ENCODE results near the gene MMD2.
"Not testable (repeated sequence)": the region's sequence is repeated elsewhere in the genome, so short reads cannot be mapped to it uniquely, and the experiment has no call there.

MMD2 gene

DNA sequence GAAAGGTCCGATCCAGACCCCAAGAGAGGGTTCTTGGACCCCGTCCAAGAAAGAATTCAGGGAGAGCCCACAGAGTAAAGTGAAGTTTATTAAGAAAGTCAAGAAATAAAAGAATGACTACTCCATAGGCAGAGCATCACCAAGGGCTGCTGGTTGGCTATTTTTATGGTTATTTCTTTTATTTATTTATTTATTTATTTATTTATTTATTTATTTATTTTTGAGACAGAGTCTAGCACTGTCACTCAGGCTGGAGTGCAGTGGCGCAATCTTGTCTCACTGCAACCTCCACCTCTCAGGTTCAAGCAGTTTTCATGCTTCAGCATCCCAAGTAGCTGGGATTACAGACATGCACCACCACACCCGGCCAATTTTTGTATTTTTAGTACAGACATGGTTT lies 65.8 kb downstream of the MMD2 start:
- H3K27me3 ChIP-seq (ENCODE audit: control insufficient read depth, insufficient read depth, low read length); H3K9ac ChIP-seq (ENCODE audit: low read depth, low read length); H3K4me1 ChIP-seq (ENCODE audit: control insufficient read depth, insufficient read depth, low read length); H3K36me3 ChIP-seq (ENCODE audit: control insufficient read depth, insufficient read depth, low read length); H3K4me3 ChIP-seq (ENCODE audit: low read depth, low read length); H3K9me3 ChIP-seq (ENCODE audit: control insufficient read depth, insufficient read depth, low read length); H3K27ac ChIP-seq (ENCODE audit: low read depth, low read length): not testable (repeated sequence)

DNA sequence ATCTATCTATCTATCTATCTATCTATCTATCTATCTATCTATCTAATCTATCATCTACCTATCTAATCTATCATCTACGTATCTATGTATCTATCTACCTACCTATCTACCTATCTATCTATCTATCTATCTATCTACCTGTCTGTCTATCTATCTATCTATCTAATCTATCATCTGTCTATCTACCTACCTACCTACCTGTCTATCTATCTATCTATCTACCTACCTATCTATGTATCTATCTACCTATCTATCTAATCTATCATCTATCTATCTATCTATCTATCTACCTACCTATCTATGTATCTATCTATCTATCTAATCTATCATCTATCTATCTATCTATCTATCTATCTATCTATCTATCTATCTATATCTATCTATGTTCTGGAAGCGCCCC lies 67.5 kb downstream of the MMD2 start:
- H3K27ac ChIP-seq (ENCODE audit: low read depth, low read length); H3K27me3 ChIP-seq (ENCODE audit: control insufficient read depth, insufficient read depth, low read length); H3K9me3 ChIP-seq (ENCODE audit: control insufficient read depth, insufficient read depth, low read length); H3K36me3 ChIP-seq (ENCODE audit: control insufficient read depth, insufficient read depth, low read length); H3K9ac ChIP-seq (ENCODE audit: low read depth, low read length); H3K4me3 ChIP-seq (ENCODE audit: low read depth, low read length); H3K4me1 ChIP-seq (ENCODE audit: control insufficient read depth, insufficient read depth, low read length): not testable (repeated sequence)

DNA sequence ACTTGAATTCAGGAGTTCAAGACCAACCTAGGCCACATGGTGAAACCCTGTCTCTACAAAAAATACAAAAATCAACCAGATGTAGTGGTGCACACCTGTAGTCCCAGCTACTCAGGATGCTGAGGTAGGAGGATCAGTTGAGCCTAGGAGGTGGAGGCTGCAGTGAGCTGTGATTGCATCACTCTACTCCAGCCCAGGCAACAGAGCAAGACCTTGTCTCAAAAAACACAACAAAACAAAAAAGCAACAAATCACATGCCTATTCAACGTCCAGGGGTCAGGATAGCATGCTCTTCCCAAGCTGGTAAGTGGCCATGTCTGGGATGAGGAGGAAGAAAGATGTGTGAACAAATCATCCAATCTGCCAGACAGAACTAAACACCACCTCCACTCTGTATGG lies 69.3 kb downstream of the MMD2 start:
- no peak overlapping the region for H3K9ac ChIP-seq (ENCODE audit: low read depth, low read length)
- no peak overlapping the region for H3K4me3 ChIP-seq (ENCODE audit: low read depth, low read length)
- H3K36me3 ChIP-seq (ENCODE audit: control insufficient read depth, insufficient read depth, low read length): no peaks in the 10 kb centered on the region
- no peak overlapping the region for H3K27ac ChIP-seq (ENCODE audit: low read depth, low read length)
- no peaks in the 10 kb centered on the region for H3K4me1 ChIP-seq (ENCODE audit: control insufficient read depth, insufficient read depth, low read length)
- H3K27me3 ChIP-seq (ENCODE audit: control insufficient read depth, insufficient read depth, low read length): no peaks in the 10 kb centered on the region
- H3K9me3 ChIP-seq (ENCODE audit: control insufficient read depth, insufficient read depth, low read length): no peaks in the 10 kb centered on the region

DNA sequence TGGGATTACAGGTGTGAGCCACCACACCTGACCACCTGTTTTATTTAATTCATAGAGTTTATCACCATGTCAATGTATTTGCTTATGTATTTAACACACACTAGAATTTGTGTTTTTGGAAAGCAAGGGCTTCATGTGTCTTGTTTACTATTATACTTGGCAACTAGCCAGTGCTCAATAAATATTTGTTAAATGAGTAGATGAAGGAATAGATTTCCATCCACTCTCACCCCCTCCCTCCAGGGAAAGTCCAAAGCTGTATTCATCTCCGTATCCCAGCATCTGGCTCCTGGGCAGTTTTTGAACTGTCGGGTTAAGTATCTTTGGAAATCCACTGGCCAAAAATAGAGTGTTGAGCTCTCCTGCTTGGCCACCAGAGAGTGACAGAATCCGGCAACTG lies 70.8 kb downstream of the MMD2 start:
- Histone ChIP-seq H3K4me1 (ENCODE audit: control insufficient read depth, insufficient read depth, low read length) (no peaks in the 10 kb centered on the region), H3K36me3 (ENCODE audit: control insufficient read depth, insufficient read depth, low read length) (no peaks in the 10 kb centered on the region), H3K4me3 (ENCODE audit: low read depth, low read length) (no peak overlapping the region), H3K27ac (ENCODE audit: low read depth, low read length) (no peak overlapping the region), H3K9me3 (ENCODE audit: control insufficient read depth, insufficient read depth, low read length) (no peaks in the 10 kb centered on the region), H3K9ac (ENCODE audit: low read depth, low read length) (no peak overlapping the region), H3K27me3 (ENCODE audit: control insufficient read depth, insufficient read depth, low read length) (no peaks in the 10 kb centered on the region)

DNA sequence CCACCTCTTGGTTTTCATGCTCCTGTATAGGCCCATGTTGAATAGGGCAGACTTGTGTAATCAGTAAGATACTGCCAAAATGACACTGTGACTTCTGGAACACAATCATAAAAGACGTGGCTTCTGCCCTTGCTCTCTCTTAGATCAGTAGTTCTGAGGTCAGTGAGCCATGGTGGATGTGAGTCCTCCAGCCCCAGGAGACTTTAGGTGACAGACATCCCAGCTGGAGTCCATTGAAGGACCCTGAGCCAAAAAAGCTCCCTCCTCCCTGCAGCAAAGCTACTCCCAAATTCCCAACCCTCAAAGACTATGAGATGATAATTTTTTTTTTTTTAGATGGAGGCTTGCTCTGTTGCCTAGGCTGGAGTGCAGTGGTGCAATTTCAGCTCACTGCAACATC lies 72.3 kb downstream of the MMD2 start:
- Histone ChIP-seq H3K9me3 (ENCODE audit: control insufficient read depth, insufficient read depth, low read length) (no peaks in the 10 kb centered on the region), H3K9ac (ENCODE audit: low read depth, low read length) (no peak overlapping the region), H3K4me1 (ENCODE audit: control insufficient read depth, insufficient read depth, low read length) (peaks cover 3% of the 10 kb centered on the region; the same call in 1 of the 2 replicates), H3K27ac (ENCODE audit: low read depth, low read length) (no peak overlapping the region), H3K27me3 (ENCODE audit: control insufficient read depth, insufficient read depth, low read length) (peaks cover 5% of the 10 kb centered on the region; the same call in 1 of the 2 replicates), H3K36me3 (ENCODE audit: control insufficient read depth, insufficient read depth, low read length) (no peaks in the 10 kb centered on the region), H3K4me3 (ENCODE audit: low read depth, low read length) (no peak overlapping the region)

DNA sequence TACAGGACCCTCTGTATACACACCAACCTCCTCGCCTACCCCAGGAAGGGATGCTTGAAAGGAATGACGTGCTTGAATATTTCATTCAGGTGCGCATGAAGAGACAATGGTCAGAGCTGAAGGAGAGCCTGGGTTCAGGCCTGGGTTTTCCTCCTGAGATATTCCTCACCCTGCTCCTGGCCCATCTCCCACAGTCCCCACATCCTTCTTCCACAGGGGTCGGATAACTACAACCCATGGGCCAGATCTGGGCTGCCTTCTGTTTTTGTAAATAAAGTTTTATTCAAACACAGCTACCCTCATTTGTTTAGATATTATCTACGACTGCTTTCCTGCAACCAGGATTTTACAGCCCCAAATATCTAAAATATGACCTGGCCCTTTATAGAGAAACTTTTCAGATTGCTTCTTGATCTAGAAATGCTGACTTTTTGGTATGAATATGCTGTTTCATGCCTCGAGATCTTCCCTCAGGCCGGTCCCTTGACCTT lies 73.6 kb downstream of the MMD2 start:
- Histone ChIP-seq H3K9ac (ENCODE audit: low read depth, low read length) (no peak overlapping the region), H3K27me3 (ENCODE audit: control insufficient read depth, insufficient read depth, low read length) (peaks cover 5% of the 10 kb centered on the region; the same call in 1 of the 2 replicates), H3K4me3 (ENCODE audit: low read depth, low read length) (no peak overlapping the region), H3K9me3 (ENCODE audit: control insufficient read depth, insufficient read depth, low read length) (no peaks in the 10 kb centered on the region), H3K27ac (ENCODE audit: low read depth, low read length) (no peak overlapping the region), H3K36me3 (ENCODE audit: control insufficient read depth, insufficient read depth, low read length) (no peaks in the 10 kb centered on the region), H3K4me1 (ENCODE audit: control insufficient read depth, insufficient read depth, low read length) (peaks cover 3% of the 10 kb centered on the region; the same call in 1 of the 2 replicates)

DNA sequence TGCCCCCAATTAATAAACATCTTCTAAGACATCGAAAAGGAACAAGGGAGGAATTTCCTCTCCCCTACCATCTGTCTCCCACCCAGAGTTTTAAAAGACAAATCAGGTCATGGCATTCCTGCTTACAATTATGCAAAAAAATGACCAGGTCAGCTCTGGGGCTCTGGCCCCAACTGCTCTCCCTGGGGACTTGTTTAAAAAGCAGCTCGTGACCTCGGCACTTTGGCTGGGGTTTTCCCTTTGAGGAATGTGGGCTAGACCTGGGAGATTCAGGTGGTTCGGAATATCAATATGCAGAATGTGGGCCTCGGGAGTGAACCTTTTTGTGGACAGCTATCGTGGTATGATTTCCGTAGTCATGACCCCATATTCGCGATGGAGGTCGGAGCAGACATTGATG lies 74.8 kb downstream of the MMD2 start:
- H3K4me3 ChIP-seq (ENCODE audit: low read depth, low read length): no peak overlapping the region

DNA sequence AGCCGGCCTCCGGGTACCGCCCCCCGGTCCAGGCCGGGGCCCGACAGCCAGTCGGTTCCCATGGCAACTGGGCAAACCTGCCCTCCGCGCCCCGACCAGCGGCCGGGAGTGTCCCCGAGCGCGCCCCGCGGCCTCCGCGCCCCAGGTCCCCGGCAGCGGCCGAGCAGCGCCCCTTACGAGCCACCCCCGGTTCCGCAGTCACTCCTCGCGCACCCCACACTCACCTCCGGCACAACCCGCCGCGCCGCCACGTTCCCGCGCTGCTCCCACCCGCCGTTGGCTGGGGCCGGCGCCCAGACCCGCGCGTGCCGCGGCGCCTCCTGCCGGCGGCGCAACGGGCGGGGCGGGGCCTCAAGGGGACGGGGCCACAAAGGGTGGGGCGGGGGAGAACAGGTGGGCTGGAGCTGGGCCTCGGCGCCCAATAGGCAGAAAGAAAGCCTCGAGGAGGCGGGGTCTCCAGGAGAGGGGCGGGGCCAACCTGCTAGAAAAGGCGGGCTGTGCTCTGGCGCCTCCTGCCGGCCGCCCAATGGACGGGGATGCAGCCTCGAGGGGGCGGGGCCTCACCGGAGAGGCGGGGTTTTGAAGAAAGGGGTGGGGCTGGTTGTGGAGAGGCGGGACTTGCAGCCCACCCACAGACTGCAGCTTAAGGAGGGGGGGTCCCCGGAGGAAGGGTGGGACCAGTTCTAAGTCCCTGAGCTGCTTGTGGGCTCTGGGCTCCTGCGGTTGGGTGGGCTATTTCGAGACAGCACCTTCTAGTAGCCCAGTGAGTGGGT lies 75.4 kb downstream of the MMD2 start, which contains the start of gene RADIL:
Gene RADIL, minus strand, starts transcription at position 345 of the 773 bp plus-strand sequence. CDS start 5,577 bp downstream, outside the sequence.
- H3K27me3 ChIP-seq (ENCODE audit: control insufficient read depth, insufficient read depth, low read length): peaks cover 5% of the 10 kb centered on the region; the same call in 1 of the 2 replicates
- H3K4me3 ChIP-seq (ENCODE audit: low read depth, low read length): peak within 1 kb of the TSS; percentile 79
- peak within 1 kb of the TSS; percentile 48; the same call in 1 of the 2 replicates for H3K9ac ChIP-seq (ENCODE audit: low read depth, low read length)
- H3K36me3 ChIP-seq (ENCODE audit: control insufficient read depth, insufficient read depth, low read length): no peaks in the 10 kb centered on the region
- peaks cover 3% of the 10 kb centered on the region; the same call in 1 of the 2 replicates for H3K4me1 ChIP-seq (ENCODE audit: control insufficient read depth, insufficient read depth, low read length)
- no peak within 1 kb of the TSS for H3K27ac ChIP-seq (ENCODE audit: low read depth, low read length)
- H3K9me3 ChIP-seq (ENCODE audit: control insufficient read depth, insufficient read depth, low read length): no peaks in the 10 kb centered on the region

More for the DNA sequence above, 74.8 kb downstream of the MMD2 start:
- Histone ChIP-seq H3K36me3 (ENCODE audit: control insufficient read depth, insufficient read depth, low read length) (no peaks in the 10 kb centered on the region), H3K27ac (ENCODE audit: low read depth, low read length) (no peak overlapping the region), H3K9me3 (ENCODE audit: control insufficient read depth, insufficient read depth, low read length) (no peaks in the 10 kb centered on the region), H3K4me1 (ENCODE audit: control insufficient read depth, insufficient read depth, low read length) (peaks cover 3% of the 10 kb centered on the region; the same call in 1 of the 2 replicates), H3K9ac (ENCODE audit: low read depth, low read length) (no peak overlapping the region), H3K27me3 (ENCODE audit: control insufficient read depth, insufficient read depth, low read length) (peaks cover 5% of the 10 kb centered on the region; the same call in 1 of the 2 replicates)

DNA sequence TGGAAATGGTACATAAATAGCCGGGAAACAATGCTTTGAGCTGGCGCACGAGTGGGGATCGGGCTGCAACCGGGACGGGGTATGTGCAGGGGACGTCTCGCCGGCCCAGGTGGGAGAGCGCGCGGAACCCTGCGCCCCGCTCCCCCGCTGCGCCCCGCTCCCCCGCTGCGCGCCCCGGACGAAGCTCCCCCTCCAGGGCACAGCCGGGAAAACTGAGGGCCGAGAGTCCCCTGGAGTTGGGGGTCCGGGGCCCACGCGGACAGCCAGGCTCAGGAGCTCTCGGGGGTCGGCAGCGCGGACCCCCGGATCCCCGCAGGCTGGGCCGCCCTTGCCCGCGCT lies 76.0 kb downstream of the MMD2 start:
- Histone ChIP-seq H3K4me3 (ENCODE audit: low read depth, low read length) (peak overlapping the region; percentile 79), H3K9ac (ENCODE audit: low read depth, low read length) (no peak overlapping the region; the same call in 1 of the 2 replicates), H3K9me3 (ENCODE audit: control insufficient read depth, insufficient read depth, low read length) (no peaks in the 10 kb centered on the region), H3K27ac (ENCODE audit: low read depth, low read length) (no peak overlapping the region), H3K36me3 (ENCODE audit: control insufficient read depth, insufficient read depth, low read length) (no peaks in the 10 kb centered on the region), H3K27me3 (ENCODE audit: control insufficient read depth, insufficient read depth, low read length) (peaks cover 5% of the 10 kb centered on the region; the same call in 1 of the 2 replicates), H3K4me1 (ENCODE audit: control insufficient read depth, insufficient read depth, low read length) (peaks cover 3% of the 10 kb centered on the region; the same call in 1 of the 2 replicates)

DNA sequence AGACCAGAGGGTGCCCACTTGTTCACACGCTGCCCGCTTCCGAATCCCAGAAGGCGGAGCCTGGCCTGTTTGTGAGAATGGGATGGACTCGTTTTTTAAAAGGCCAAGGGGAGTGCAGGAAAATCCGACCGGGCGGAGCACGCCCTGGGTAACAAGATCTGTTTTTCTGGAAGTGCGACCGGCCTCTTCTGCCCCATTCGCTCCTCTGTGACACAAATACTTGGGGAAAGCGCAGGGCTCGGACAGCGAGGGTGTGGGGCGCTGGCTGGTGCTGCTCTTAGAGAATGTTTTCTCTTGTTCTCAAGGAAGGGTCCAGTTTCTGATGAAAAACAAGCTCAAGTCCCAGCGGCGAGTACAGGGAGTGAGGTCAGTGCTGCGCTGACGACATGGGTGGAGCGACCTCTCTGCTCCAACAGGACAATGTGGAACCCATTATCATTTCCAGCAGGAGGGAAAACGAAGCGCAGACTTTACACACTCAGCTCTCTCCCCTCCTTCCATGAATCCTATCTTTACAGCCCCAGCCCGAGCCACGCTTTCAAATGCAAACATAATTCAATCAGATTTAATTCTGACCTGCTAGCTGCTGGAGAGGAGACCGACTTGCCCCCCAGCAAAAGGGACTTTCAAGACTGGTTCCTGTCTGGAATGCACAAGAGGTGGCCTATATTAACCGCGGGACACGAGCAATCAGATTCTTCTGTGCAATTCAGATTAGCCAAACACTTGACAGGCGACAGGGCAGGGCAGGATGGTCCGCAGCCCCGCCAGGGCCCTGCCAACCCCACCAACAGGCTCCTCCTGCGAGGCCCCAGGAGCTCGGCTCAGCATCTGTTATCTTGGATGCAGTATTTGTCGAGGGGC lies 76.6 kb downstream of the MMD2 start:
- Histone ChIP-seq H3K4me3 (ENCODE audit: low read depth, low read length) (peak overlapping the region; percentile 79), H3K9me3 (ENCODE audit: control insufficient read depth, insufficient read depth, low read length) (no peaks in the 10 kb centered on the region), H3K27ac (ENCODE audit: low read depth, low read length) (peak overlapping the region; percentile 76)

More for the DNA sequence above, 76.6 kb downstream of the MMD2 start:
- peak overlapping the region; percentile 46; the same call in 1 of the 2 replicates for H3K9ac ChIP-seq (ENCODE audit: low read depth, low read length)
- peaks cover 3% of the 10 kb centered on the region; the same call in 1 of the 2 replicates for H3K4me1 ChIP-seq (ENCODE audit: control insufficient read depth, insufficient read depth, low read length)
- peaks cover 1% of the 10 kb centered on the region; the same call in 1 of the 2 replicates for H3K36me3 ChIP-seq (ENCODE audit: control insufficient read depth, insufficient read depth, low read length)
- peaks cover 5% of the 10 kb centered on the region; the same call in 1 of the 2 replicates for H3K27me3 ChIP-seq (ENCODE audit: control insufficient read depth, insufficient read depth, low read length)

Data from HUES48 (cell line).